ENCODE results near the gene ATP2A2.

ATP2A2 gene

DNA sequence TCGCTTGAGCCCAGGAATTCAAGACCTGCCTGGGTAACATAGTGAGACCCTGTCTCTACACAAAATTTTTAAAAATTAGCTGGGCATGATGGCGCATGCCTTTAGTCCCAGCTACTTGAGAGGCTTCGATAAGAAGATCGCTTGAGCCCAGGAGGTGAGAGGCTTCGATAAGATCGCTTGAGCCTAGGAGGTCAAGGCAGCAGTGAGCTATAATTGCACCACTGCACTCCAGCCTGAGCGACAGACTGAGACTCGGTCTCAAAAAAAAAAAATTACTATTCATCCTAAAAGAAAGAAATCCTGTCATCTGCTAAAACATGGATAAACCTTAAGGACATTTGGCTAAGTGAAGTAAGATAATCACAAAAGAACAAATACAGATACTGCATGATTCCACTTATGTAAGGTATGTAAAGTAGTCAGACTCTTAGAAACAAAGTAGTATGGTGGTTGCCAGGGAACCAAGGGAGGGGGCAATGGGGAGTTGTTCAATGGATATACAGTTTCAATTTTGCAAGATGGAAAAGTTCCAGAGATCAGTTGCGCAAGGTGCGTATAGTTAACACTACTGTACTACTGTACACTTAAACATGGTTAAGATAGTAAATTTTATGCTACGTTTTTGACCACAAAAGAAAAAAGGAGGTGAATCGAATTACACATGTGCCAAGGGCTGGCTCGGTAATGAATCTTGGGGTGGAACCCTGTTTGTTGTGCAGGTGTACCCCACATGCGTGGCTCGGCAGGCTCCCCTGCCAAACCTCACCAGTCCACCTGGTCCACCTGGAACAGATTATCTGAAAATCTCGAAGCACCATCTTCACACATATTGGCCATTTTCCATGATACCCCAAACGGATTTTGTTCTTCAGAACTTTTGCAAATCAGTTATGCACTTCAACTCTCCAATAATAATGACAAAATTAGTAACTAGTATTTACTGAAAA lies 18.3 kb upstream of the ATP2A2 start:
- DNase-seq (ENCODE audit: low spot score): no peak

- no peak for DNase-seq (ENCODE audit: low spot score)
These were observed 14.6 kb upstream of the ATP2A2 start for GRCh38 chr12:110266381-110266960.

DNA sequence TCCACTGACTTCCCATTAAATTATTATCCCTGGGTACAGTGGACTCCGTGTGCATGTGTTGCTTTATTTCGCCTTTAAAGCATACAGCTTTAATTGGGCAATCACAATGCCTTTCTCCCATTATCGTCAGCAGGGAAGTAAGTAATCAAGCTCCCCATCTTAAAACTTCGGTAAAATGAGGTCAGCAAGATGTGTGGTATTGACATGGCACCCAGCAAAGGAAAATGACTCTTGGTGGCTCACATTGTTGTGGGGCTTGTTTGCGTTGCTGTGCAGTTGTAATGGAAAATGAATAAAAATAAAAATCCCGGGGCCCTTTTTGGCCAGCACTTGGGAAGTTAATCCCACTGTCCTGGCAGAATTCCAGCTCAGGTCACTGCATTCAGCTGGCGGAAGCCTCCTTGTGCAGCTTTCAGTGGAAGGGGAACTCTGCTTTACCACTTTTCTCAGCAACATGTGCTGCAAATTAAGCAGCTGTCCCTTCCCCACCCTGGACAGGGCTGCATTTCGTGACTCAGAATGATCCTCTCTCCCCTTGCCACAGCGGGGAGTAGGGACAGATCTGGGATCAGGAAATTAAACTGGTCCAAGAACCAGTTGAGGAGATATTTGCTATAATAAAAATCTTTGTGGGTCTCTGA lies 13.9 kb upstream of the ATP2A2 start:
- DNase-seq (ENCODE audit: low spot score): no peak

DNA sequence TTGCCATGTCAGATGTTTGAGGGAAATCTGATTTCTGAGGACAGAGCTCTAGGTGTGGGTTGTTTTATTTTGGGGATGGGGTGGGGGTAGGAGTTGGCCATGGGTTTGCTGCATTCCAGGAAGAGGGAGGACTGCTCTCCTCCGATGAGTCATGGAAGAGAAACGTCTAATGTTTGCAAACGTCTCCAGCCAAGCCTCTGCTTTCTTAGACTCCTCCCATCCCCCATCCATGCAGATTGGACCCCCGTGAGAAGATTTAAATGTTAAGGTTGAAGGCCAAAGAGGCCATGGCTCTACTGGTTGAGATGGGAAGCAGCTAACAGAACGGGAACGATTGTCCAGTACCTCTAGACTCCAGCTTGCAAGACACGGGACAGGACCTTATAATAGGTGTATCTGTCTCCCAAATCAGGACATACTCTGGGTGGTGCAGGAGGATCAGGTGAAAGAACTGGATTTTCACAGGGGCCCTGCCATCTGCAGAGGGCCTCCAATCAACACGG lies 11.4 kb upstream of the ATP2A2 start:
- DNase-seq (ENCODE audit: low spot score): no peak

DNA sequence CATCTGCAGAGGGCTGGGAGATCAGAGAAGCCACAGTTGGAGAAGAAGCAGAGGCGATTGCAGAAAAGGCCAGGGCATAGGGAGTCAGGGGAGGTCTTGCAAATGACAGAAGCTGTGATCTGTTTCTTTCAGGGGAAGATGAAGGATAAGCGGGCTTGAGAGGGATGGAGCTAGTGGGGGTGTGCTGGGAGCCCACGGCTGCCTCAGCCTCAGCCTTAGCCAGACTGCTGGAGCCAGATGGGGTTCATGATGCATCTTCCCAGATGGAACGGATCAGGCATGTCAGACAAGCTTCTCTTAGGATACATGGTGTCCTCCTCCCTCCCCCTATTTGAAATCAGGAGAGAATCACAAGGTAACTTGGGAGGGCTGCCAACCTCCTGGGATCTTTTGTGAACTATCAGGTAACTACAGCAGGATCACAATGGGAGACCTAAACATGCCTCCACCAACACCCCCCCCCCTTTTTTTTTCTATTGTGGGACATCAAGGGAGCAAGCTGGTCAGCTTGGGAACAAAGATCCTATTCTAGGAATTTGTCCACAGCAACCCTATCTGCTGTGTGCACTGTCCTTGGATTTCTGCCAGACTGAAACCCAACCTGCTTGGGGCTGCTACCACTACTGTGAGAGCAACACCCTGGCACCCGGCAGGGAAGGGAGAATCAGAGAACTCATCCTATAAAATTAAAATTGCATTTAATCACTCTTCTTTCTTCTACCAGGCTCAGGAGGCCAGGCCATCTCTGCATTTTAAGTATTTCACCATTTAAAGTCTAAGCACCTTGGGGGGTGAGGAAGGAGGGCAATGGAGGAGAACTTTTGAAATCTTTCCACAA lies 10.7 kb upstream of the ATP2A2 start:
- no peak for DNase-seq (ENCODE audit: low spot score)

GRCh38 chr12:110271015-110271414 lies 10.0 kb upstream of the ATP2A2 start:
- no peak for DNase-seq (ENCODE audit: low spot score)

DNA sequence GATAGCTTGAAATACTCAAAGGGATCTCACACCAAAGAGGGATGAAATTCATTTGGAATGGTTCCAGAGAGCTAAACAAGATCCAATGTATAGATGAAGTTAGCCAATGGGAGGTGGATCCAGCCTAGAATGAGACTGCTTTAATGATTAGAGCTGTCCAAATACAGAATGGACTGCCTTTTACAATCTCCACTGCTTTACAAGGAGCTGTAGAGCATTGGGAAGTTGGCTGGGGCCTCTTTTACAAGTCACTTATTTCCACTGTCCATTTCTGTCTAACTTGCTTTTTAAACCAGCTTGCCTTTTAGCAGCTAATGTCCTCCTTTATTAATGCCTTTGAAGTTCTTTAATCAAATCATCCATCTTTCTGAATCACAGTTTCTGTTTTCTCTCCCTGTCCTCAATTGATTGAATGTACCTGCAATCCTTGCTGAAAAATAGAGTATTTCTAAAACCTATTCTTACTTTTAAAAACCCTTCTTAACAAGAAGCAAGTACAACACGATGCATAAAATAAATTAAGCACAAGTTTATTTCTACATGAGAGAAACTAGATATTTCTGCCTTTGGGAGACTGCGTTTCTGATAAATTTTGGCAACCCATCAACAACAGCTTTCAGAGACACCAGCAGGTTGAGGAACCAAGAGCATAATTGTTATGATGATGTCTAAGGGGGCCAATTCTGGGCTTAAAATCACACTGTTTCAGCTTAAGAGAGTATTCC lies 3.4 kb upstream of the ATP2A2 start:
- DNase-seq (ENCODE audit: low spot score): no peak

DNA sequence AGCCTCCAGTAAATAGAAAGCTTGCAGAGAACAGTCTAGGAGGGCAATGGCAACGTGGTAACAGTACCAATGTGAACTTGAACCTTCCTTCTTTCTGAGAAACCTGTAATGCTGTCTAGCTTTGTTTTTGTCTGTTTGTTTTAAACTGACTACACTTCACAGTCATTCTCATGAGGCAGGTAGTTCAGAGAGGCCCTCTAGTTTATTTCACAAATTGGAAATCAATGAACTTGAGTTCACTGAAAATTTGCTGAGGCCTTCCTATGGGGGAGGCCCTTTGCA lies 2.9 kb upstream of the ATP2A2 start:
- DNase-seq (ENCODE audit: low spot score): no peak

DNA sequence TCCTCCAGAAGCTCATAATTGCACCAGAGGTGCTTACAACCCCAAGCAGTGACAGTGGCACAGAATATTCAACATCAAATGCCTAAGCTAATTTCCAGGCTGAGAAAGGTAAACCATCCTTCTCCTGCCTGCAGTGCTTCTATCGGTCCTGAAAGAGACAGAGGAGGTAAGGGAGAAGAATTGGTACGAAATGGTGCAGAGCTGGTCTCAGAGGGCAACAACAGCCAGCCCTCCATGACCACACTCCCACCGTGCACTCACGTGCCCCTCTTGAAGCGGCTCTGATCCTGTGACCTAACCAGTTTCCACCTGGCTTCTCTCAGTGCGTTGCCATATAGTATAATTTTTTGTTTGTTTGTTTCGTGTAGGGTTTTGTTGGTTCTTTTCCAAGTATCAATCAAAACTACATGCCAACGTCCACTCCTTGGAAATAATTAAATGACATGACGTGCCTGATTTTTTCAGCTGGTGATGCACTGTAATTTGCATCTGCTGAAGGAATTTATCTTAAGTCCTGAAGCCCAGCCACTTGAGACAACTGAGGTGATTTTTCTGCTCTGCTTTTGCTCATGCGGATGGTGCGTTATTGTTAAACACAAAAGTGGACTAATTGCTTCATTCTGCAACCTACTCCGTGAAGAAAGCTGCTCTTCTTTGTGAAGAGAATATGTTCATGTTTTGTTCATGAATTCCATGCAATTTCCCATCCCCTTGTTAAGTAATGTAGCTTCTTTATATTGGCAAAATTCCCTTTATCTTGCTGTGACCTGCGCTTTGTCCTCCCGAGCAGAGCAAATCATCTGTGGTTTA lies 1.3 kb upstream of the ATP2A2 start:
- no peak for DNase-seq (ENCODE audit: low spot score)

- peak; percentile 64 for DNase-seq (ENCODE audit: low spot score)
These were observed 662 bp upstream of the ATP2A2 start for GRCh38 chr12:110280392-110280778.

DNA sequence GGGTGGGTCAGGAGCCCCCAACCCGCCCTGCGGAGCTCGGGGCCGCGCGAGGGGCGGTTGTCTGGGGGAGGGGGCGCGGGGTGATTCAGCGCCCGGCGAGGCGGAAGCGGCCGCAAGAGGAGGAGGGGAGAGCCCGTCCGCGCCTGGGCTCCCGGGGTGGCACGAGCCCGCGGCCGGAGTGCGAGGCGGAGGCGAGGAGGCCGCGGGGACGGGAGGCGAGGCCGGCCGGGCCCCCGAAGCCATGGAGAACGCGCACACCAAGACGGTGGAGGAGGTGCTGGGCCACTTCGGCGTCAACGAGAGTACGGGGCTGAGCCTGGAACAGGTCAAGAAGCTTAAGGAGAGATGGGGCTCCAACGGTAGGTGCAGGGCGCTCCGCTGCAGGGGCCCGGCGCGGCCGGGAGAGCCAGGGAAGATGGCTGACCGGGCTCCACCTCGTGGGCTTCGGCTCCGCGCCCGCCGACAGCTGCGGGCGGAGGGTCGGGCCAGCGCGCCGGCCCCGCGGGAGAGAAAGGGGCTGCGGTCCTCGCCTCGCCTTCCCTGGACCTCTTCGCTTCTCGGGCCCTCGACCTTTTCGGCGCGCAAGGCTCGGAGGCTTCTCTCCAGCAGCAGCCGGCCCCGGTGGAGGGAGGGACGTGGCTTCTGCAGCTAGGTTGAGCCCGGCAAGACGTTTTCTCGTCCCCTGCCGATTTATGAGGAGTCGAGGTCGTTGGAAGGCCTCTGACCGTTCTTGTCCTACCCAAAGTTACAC lies 677 bp downstream of the ATP2A2 start:
- peak; percentile 23 for DNase-seq (ENCODE audit: low spot score)

DNA sequence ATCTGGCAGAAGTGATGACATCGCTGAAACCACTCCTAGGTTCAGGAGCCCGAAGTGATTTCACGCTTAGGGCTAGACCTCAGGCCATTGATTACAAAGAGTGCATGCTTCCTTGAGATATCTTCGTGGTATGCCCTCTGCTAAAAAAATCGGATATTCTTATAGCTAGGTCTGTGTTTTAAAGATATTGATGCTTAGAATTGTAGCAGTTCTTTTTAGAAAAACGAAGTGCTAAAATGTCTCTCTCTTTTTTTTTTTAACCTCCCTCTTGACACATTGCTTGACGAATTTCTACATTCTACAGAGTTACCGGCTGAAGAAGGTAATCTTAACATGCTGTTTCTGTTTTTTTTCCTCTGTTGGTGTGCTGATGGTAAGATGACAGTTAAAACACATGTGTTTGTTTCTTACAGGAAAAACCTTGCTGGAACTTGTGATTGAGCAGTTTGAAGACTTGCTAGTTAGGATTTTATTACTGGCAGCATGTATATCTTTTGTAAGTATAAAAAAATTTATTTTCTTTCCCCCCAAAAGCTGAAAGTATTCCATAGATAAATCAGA lies 1.3 kb downstream of the ATP2A2 start:
- DNase-seq (ENCODE audit: low spot score): no peak

GRCh38 chr12:110282956-110283817 lies 2.1 kb downstream of the ATP2A2 start:
- DNase-seq (ENCODE audit: low spot score): peak; percentile 26

DNA sequence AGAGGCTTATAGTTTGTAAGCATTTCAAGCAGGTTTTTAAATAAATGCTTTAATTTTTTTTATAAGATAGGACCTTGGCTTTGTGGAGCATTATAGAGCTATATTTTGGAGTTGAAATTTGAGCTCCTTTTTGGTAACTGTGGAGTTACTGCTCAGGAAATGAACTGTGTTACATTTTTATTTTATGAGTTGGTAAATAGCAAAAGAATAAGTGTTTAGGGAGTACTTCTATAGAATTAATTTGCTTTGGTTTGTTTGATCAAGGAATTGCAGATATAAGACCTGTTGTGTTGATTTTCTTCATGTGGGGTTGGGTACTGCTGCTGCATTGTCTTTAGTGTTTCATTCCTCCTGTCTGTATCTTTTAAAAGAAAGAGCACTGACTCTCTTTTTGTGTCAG lies 3.5 kb downstream of the ATP2A2 start:
- no peak for DNase-seq (ENCODE audit: low spot score)

- DNase-seq (ENCODE audit: low spot score): peak; percentile 25
These were observed 5.6 kb downstream of the ATP2A2 start for GRCh38 chr12:110286623-110287022.

DNA sequence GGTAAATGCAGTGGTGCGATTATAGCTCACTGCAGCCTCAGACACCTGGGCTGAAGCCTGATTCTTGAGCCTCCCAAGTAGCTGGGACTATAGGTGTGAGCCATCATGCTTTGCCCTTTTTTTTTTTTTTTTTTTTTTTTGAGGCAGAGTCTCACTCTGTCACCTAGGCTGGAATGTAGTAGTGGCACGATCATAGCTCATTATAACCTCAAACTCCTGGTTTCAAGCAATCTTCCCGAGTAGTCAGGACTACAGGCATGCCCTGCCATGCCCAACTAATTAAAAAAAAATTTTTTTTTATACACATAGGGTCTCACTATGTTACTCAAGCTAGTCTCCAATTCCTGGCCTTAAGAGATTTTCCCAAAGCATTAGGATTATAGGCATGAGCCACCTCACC lies 6.9 kb downstream of the ATP2A2 start:
- DNase-seq (ENCODE audit: low spot score): no peak

- no peak for DNase-seq (ENCODE audit: low spot score)
These were observed 8.1 kb downstream of the ATP2A2 start for GRCh38 chr12:110289044-110289710.

- no peak for DNase-seq (ENCODE audit: low spot score)
These were observed 8.6 kb downstream of the ATP2A2 start for GRCh38 chr12:110289711-110290078.

All from CD4-positive, alpha-beta T cell treated with Interleukin-15 for 4 hours (primary cell).